ENCODE results near the gene ATP9A.

ATP9A gene

GRCh38 chr20:51692806-51693400 lies 75.3 kb downstream of the ATP9A start:
- no peaks in the 10 kb centered on the region for H3K36me3 ChIP-seq (ENCODE audit: insufficient read depth)
- H3K27me3 ChIP-seq (ENCODE audit: insufficient read depth, low read depth), result no peaks in the 10 kb centered on the region
- no peak for TF ChIP-seq CTCF (conservative IDR thresholded peaks at IDR 0.05; ENCODE audit: low read depth, low read length)
- no peaks in the 10 kb centered on the region for H3K79me2 ChIP-seq (ENCODE audit: insufficient read depth, low read depth)
- no peak overlapping the region for H2AFZ ChIP-seq (ENCODE audit: low read depth)
- no peak overlapping the region for H3K4me3 ChIP-seq (IDR thresholded peaks at IDR 0.05; ENCODE audit: insufficient read depth, low read depth, low read length)
- H3K27ac ChIP-seq, result no peak overlapping the region
- H4K20me1 ChIP-seq (ENCODE audit: insufficient read depth), result no peaks in the 10 kb centered on the region
- peaks cover 10% of the 10 kb centered on the region for H3K4me1 ChIP-seq (ENCODE audit: low read depth, poor library complexity, severe bottlenecking)
- no peak overlapping the region for H3K4me2 ChIP-seq
- no peak overlapping the region for H3K9ac ChIP-seq

- Histone ChIP-seq H2AFZ (ENCODE audit: low read depth) (no peak overlapping the region), H3K79me2 (ENCODE audit: insufficient read depth, low read depth) (no peaks in the 10 kb centered on the region), H3K4me2 (no peak overlapping the region), H3K27ac (no peak overlapping the region), H3K36me3 (ENCODE audit: insufficient read depth) (no peaks in the 10 kb centered on the region), H3K27me3 (ENCODE audit: insufficient read depth, low read depth) (no peaks in the 10 kb centered on the region), H4K20me1 (ENCODE audit: insufficient read depth) (no peaks in the 10 kb centered on the region), H3K4me1 (ENCODE audit: low read depth, poor library complexity, severe bottlenecking) (peaks cover 6% of the 10 kb centered on the region), H3K9ac (no peak overlapping the region), H3K4me3 (IDR thresholded peaks at IDR 0.05; ENCODE audit: insufficient read depth, low read depth, low read length) (no peak overlapping the region)
- TF ChIP-seq CTCF (conservative IDR thresholded peaks at IDR 0.05; ENCODE audit: low read depth, low read length), result no peak
Observed at GRCh38 chr20:51691703-51692102, 76.5 kb downstream of the ATP9A start.

GRCh38 chr20:51688600-51689244 lies 79.5 kb downstream of the ATP9A start:
- no peak overlapping the region for H2AFZ ChIP-seq (ENCODE audit: low read depth)
- no peaks in the 10 kb centered on the region for H3K27me3 ChIP-seq (ENCODE audit: insufficient read depth, low read depth)
- H3K4me2 ChIP-seq, result no peak overlapping the region
- H3K27ac ChIP-seq, result no peak overlapping the region
- H3K36me3 ChIP-seq (ENCODE audit: insufficient read depth), result no peaks in the 10 kb centered on the region
- no peaks in the 10 kb centered on the region for H4K20me1 ChIP-seq (ENCODE audit: insufficient read depth)
- H3K4me1 ChIP-seq (ENCODE audit: low read depth, poor library complexity, severe bottlenecking), result no peaks in the 10 kb centered on the region
- H3K9ac ChIP-seq, result no peak overlapping the region
- H3K4me3 ChIP-seq (IDR thresholded peaks at IDR 0.05; ENCODE audit: insufficient read depth, low read depth, low read length), result no peak overlapping the region
- TF ChIP-seq CTCF (conservative IDR thresholded peaks at IDR 0.05; ENCODE audit: low read depth, low read length), result no peak
- H3K79me2 ChIP-seq (ENCODE audit: insufficient read depth, low read depth), result no peaks in the 10 kb centered on the region

GRCh38 chr20:51687630-51688029 lies 80.6 kb downstream of the ATP9A start:
- H4K20me1 ChIP-seq (ENCODE audit: insufficient read depth), result no peaks in the 10 kb centered on the region
- H3K4me2 ChIP-seq, result no peak overlapping the region
- no peaks in the 10 kb centered on the region for H3K79me2 ChIP-seq (ENCODE audit: insufficient read depth, low read depth)
- H3K36me3 ChIP-seq (ENCODE audit: insufficient read depth), result no peaks in the 10 kb centered on the region
- no peak overlapping the region for H3K4me3 ChIP-seq (IDR thresholded peaks at IDR 0.05; ENCODE audit: insufficient read depth, low read depth, low read length)
- no peaks in the 10 kb centered on the region for H3K4me1 ChIP-seq (ENCODE audit: low read depth, poor library complexity, severe bottlenecking)
- H3K9ac ChIP-seq, result no peak overlapping the region
- H3K27ac ChIP-seq, result no peak overlapping the region
- H2AFZ ChIP-seq (ENCODE audit: low read depth), result no peak overlapping the region
- no peak for TF ChIP-seq CTCF (conservative IDR thresholded peaks at IDR 0.05; ENCODE audit: low read depth, low read length)
- H3K27me3 ChIP-seq (ENCODE audit: insufficient read depth, low read depth), result no peaks in the 10 kb centered on the region

Data from KMS-11 (cell line).